Stimulated activated CD8-positive, alpha-beta memory T cell treated with anti-CD3 and anti-CD28 coated beads, Interleukin-15, amount 100 ng/mL, for 1 hour (primary cell): ENCODE measurements around the gene MRPS26.
A peak's percentile ranks its signal among the peaks of the same experiment; 100 is the strongest.
"Not testable (repeated sequence)": the region's sequence is repeated elsewhere in the genome, so short reads cannot be mapped to it uniquely, and the experiment has no call there.

ENCODE experiments used
- DNase-seq: peaks from one replicate; pipeline ENCODE4 v3.0.0-alpha.2; 2020; ENCODE audit warnings: low read depth

Gene MRPS26

GRCh38 chr20:3045816-3046676 lies at the start of gene MRPS26:
MRPS26 (plus strand) TSS chr20:3046052; CDS start chr20:3046069, 17 bp downstream.
- DNase-seq, result peak; percentile 57

- no peak for DNase-seq
Observed at GRCh38 chr20:2998728-2999127, 47.1 kb upstream of the MRPS26 start.

- DNase-seq, result no peak
Observed at GRCh38 chr20:3000852-3001523, 44.9 kb upstream of the MRPS26 start.

GRCh38 chr20:3003416-3003815 lies 42.4 kb upstream of the MRPS26 start:
- DNase-seq, result no peak

- no peak for DNase-seq
Observed at GRCh38 chr20:3010985-3011723, 34.7 kb upstream of the MRPS26 start.

- DNase-seq, result no peak
Observed at GRCh38 chr20:3011752-3012151, 34.1 kb upstream of the MRPS26 start.

- DNase-seq, result no peak
Observed at GRCh38 chr20:3013771-3014170, 32.1 kb upstream of the MRPS26 start.

GRCh38 chr20:3014179-3014578 lies 31.7 kb upstream of the MRPS26 start:
- DNase-seq, result no peak

GRCh38 chr20:3014662-3015061 lies 31.2 kb upstream of the MRPS26 start:
- DNase-seq, result no peak

GRCh38 chr20:3015302-3015701 lies 30.6 kb upstream of the MRPS26 start:
- DNase-seq, result not testable (repeated sequence)

- DNase-seq, result no peak
Observed at GRCh38 chr20:3021327-3021726, 24.5 kb upstream of the MRPS26 start.

GRCh38 chr20:3021777-3022176 lies 24.1 kb upstream of the MRPS26 start:
- DNase-seq, result no peak

- not testable (repeated sequence) for DNase-seq
Observed at GRCh38 chr20:3022559-3023490, 23.0 kb upstream of the MRPS26 start.

- no peak for DNase-seq
Observed at GRCh38 chr20:3027987-3028386, 17.9 kb upstream of the MRPS26 start.

- DNase-seq, result no peak
Observed at GRCh38 chr20:3031524-3032147, 14.2 kb upstream of the MRPS26 start.

- DNase-seq, result no peak
Observed at GRCh38 chr20:3032624-3033023, 13.2 kb upstream of the MRPS26 start.

GRCh38 chr20:3037654-3038053 lies 8.2 kb upstream of the MRPS26 start:
- no peak for DNase-seq

- no peak for DNase-seq
Observed at GRCh38 chr20:3038454-3038853, 7.4 kb upstream of the MRPS26 start.

- DNase-seq, result no peak
Observed at GRCh38 chr20:3039426-3039825, 6.4 kb upstream of the MRPS26 start.

- DNase-seq, result no peak
Observed at GRCh38 chr20:3040086-3040485, 5.8 kb upstream of the MRPS26 start.

- DNase-seq, result no peak
Observed at GRCh38 chr20:3041854-3042409, 3.9 kb upstream of the MRPS26 start.
